Measurements from ENCODE around the gene HSPA12A. TPM values are rescaled to one million over a fixed set of nuclear protein-coding genes. Genes with fewer than 3 reads are reported as not detected.

HSPA12A gene
- total RNA-seq, 1 experiment from 2014 or later, result 1.4 TPM

- intact Hi-C loops (cut with micrococcal nuclease; ENCODE audit: unreplicated experiment), result no loop called here
- CTCF ChIA-PET, result no interaction called here
- Histone ChIP-seq H3K4me1 (ENCODE audit: insufficient read depth, low read length, poor library complexity, severe bottlenecking) (no peaks in the 10 kb centered on the region), H3K4me3 (ENCODE audit: low read depth, low read length, poor library complexity, severe bottlenecking) (no peak overlapping the region), H3K27ac (ENCODE audit: low read depth, low read length, poor library complexity, severe bottlenecking) (no peak overlapping the region), H3K36me3 (ENCODE audit: insufficient read depth, low read length, poor library complexity, severe bottlenecking) (no peaks in the 10 kb centered on the region), H3K9me3 (ENCODE audit: low read depth, low read length, poor library complexity, severe bottlenecking) (no peaks in the 10 kb centered on the region), H3K27me3 (replicated peaks; ENCODE audit: insufficient read depth, low read depth, low read length, poor library complexity) (peaks cover 7% of the 10 kb centered on the region)
- POLR2A ChIA-PET (ENCODE audit: low non-redundant PET), result no interaction called here
- TF ChIP-seq EZH2 (IDR thresholded peaks at IDR 0.05; ENCODE audit: borderline replicate concordance, low read depth, low read length, poor library complexity, severe bottlenecking), result no peak
- TF ChIP-seq CTCF (conservative IDR thresholded peaks at IDR 0.05; ENCODE audit: low read depth, low read length), result no peak
- no TSS peak for BruUV-seq (replicated peaks)
- DNase-seq (ENCODE audit: low spot score), result no peak
Observed at GRCh38 chr10:116667484-116667883, 74.9 kb downstream of the HSPA12A start.

- DNase-seq (ENCODE audit: low spot score), result no peak
- Histone ChIP-seq H3K4me1 (ENCODE audit: insufficient read depth, low read length, poor library complexity, severe bottlenecking) (no peaks in the 10 kb centered on the region), H3K27ac (ENCODE audit: low read depth, low read length, poor library complexity, severe bottlenecking) (no peak overlapping the region), H3K27me3 (replicated peaks; ENCODE audit: insufficient read depth, low read depth, low read length, poor library complexity) (peaks cover 7% of the 10 kb centered on the region), H3K4me3 (ENCODE audit: low read depth, low read length, poor library complexity, severe bottlenecking) (no peak overlapping the region), H3K36me3 (ENCODE audit: insufficient read depth, low read length, poor library complexity, severe bottlenecking) (no peaks in the 10 kb centered on the region), H3K9me3 (ENCODE audit: low read depth, low read length, poor library complexity, severe bottlenecking) (no peaks in the 10 kb centered on the region)
- POLR2A ChIA-PET (ENCODE audit: low non-redundant PET), result no interaction called here
- CTCF ChIA-PET, result no interaction called here
- intact Hi-C loops (cut with micrococcal nuclease; ENCODE audit: unreplicated experiment), result no loop called here
- TF ChIP-seq CTCF (conservative IDR thresholded peaks at IDR 0.05; ENCODE audit: low read depth, low read length) (no peak), EZH2 (IDR thresholded peaks at IDR 0.05; ENCODE audit: borderline replicate concordance, low read depth, low read length, poor library complexity, severe bottlenecking) (no peak)
- BruUV-seq (replicated peaks), result no TSS peak
Observed at GRCh38 chr10:116665541-116666125, 76.7 kb downstream of the HSPA12A start.

GRCh38 chr10:116664631-116665030 lies 77.7 kb downstream of the HSPA12A start:
- Histone ChIP-seq H3K4me1 (ENCODE audit: insufficient read depth, low read length, poor library complexity, severe bottlenecking) (no peaks in the 10 kb centered on the region), H3K27me3 (replicated peaks; ENCODE audit: insufficient read depth, low read depth, low read length, poor library complexity) (peaks cover 7% of the 10 kb centered on the region), H3K36me3 (ENCODE audit: insufficient read depth, low read length, poor library complexity, severe bottlenecking) (no peaks in the 10 kb centered on the region), H3K27ac (ENCODE audit: low read depth, low read length, poor library complexity, severe bottlenecking) (no peak overlapping the region), H3K9me3 (ENCODE audit: low read depth, low read length, poor library complexity, severe bottlenecking) (no peaks in the 10 kb centered on the region), H3K4me3 (ENCODE audit: low read depth, low read length, poor library complexity, severe bottlenecking) (no peak overlapping the region)
- no TSS peak for BruUV-seq (replicated peaks)
- intact Hi-C loops (cut with micrococcal nuclease; ENCODE audit: unreplicated experiment), result no loop called here
- ChIA-PET CTCF (no interaction called here), POLR2A (ENCODE audit: low non-redundant PET) (no interaction called here)
- no peak for DNase-seq (ENCODE audit: low spot score)
- TF ChIP-seq CTCF (conservative IDR thresholded peaks at IDR 0.05; ENCODE audit: low read depth, low read length) (no peak), EZH2 (IDR thresholded peaks at IDR 0.05; ENCODE audit: borderline replicate concordance, low read depth, low read length, poor library complexity, severe bottlenecking) (no peak)

All from A673 (cell line).